ENCODE measurements around the gene PPARD. TPM values are rescaled to one million over a fixed set of nuclear protein-coding genes. Genes with fewer than 3 reads are reported as not detected.
"Not testable (repeated sequence)": the region's sequence is repeated elsewhere in the genome, so short reads cannot be mapped to it uniquely, and the experiment has no call there.

Gene PPARD
- total RNA-seq, 1 donor from 2014 or later, result 21.4 TPM

- intact Hi-C loops (cut with micrococcal nuclease), result no loop called here
- no peak overlapping the region for H3K27ac Mint-ChIP-seq
- no peaks in the 10 kb centered on the region for H3K4me1 Mint-ChIP-seq
- H3K27me3 Mint-ChIP-seq, result no peaks in the 10 kb centered on the region
- peaks cover 14% of the 10 kb centered on the region for H3K36me3 Mint-ChIP-seq (ENCODE audit: low read depth)
- peaks cover 11% of the 10 kb centered on the region for H3K9me3 Mint-ChIP-seq
- ChIA-PET CTCF (interaction anchor here (1.3 kb wide), 1 partner anchor 13 kb away, joined by 3 read pairs; no protein-coding TSS in a partner anchor), POLR2A (interaction anchor here (0.9 kb wide), 1 partner anchor 20 kb away, joined by 3 read pairs; the partner anchor contains the start of gene FANCE)
- TF ChIP-seq CTCF (IDR thresholded peaks at IDR 0.05), result no peak
- DNase-seq (no peak), ATAC-seq (ENCODE audit: low read depth) (no peak)
- no peak overlapping the region for H3K4me3 Mint-ChIP-seq
These were observed 89.9 kb downstream of the PPARD start for GRCh38 chr6:35432291-35432690.

DNA sequence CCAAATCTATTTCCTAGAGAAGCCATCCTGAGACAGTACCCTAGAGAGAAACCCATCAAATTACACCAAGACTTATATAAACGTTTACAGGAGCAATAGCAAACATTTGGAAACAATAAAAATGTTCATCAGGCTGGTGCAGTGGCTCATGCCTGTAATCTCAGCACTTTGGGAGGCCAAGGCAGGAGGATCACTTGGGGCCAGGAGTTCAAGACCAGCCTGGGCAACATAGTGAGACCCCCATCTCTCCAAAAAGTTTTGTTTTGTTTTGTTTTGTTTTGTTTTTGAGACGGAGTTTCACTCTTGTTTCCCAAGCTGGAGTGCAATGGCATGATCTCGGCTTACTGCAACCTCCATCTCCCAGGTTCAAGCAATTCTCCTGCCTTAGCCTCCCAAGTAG is 90.3 kb downstream of the PPARD start:
- intact Hi-C loops (cut with micrococcal nuclease); ATAC-seq (ENCODE audit: low read depth); H3K4me3 Mint-ChIP-seq; DNase-seq; H3K27me3 Mint-ChIP-seq; H3K4me1 Mint-ChIP-seq; H3K27ac Mint-ChIP-seq: not testable (repeated sequence)
- ChIA-PET POLR2A (interaction anchor here (0.9 kb wide), 1 partner anchor 19 kb away, joined by 3 read pairs; the partner anchor contains the start of gene FANCE), CTCF (interaction anchor here (1.3 kb wide), 1 partner anchor 13 kb away, joined by 3 read pairs; no protein-coding TSS in a partner anchor)
- H3K9me3 Mint-ChIP-seq, result peaks cover 11% of the 10 kb centered on the region
- peaks cover 14% of the 10 kb centered on the region for H3K36me3 Mint-ChIP-seq (ENCODE audit: low read depth)

DNA sequence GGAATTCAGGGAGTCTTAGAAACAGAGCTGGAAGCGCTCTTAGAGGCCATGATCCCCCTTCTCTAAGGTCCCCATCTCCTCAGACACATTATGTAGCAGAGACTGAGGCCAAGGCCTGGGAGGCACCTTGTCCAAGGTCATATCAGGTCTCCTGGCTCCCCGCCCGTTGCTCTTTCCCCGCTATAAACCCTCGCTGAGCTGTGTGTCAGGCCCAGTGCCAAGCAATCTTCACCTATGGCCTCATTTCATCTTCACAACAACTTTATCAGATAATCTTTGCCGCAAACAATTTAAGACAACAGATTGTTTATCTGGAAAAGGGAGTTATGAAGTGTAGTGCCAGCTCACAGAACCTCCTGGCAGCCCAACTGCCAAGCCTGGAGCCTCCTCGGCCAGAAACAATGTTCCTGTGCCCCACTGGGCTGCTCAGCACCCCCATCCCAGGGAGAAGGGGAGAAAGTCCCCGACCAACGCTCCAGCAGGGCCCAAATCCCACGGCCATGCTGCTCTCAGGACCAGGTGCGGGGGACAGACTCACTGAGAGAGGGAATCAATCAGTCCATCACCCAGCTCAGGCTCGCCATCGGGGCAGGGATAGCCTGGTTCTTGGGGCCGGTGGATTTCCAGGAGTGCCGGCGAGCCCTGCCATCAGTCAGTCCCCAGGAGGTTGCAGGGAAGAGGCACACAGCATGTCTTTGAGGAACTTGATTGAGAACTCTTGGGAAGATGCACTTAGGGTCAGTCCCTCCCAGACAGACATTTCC is 92.9 kb downstream of the PPARD start:
- ChIA-PET CTCF (no interaction called here), POLR2A (no interaction called here)
- Mint-ChIP-seq H3K36me3 (ENCODE audit: low read depth) (no peaks in the 10 kb centered on the region), H3K4me1 (no peaks in the 10 kb centered on the region), H3K27ac (no peak overlapping the region), H3K27me3 (no peaks in the 10 kb centered on the region), H3K4me3 (no peak overlapping the region), H3K9me3 (no peaks in the 10 kb centered on the region)
- intact Hi-C loops (cut with micrococcal nuclease), result no loop called here
- no peak for TF ChIP-seq CTCF (IDR thresholded peaks at IDR 0.05)
- DNase-seq (no peak), ATAC-seq (ENCODE audit: low read depth) (no peak)

- Mint-ChIP-seq H3K27me3 (no peaks in the 10 kb centered on the region), H3K4me3 (no peak overlapping the region), H3K27ac (no peak overlapping the region), H3K4me1 (no peaks in the 10 kb centered on the region), H3K36me3 (ENCODE audit: low read depth) (no peaks in the 10 kb centered on the region), H3K9me3 (no peaks in the 10 kb centered on the region)
- CTCF ChIA-PET, result interaction anchor here (0.7 kb wide), 1 partner anchor 13 kb away, joined by 3 read pairs; no protein-coding TSS in a partner anchor
- no peak for DNase-seq
- intact Hi-C loops (cut with micrococcal nuclease), result no loop called here
- ATAC-seq (ENCODE audit: low read depth), result no peak
- POLR2A ChIA-PET, result no interaction called here
- no peak for TF ChIP-seq CTCF (IDR thresholded peaks at IDR 0.05)
These were observed 93.9 kb downstream of the PPARD start for GRCh38 chr6:35436071-35436857.

- H3K27ac Mint-ChIP-seq; H3K9me3 Mint-ChIP-seq; H3K36me3 Mint-ChIP-seq (ENCODE audit: low read depth); POLR2A ChIA-PET; H3K4me1 Mint-ChIP-seq; CTCF ChIA-PET; DNase-seq; ATAC-seq (ENCODE audit: low read depth); intact Hi-C loops (cut with micrococcal nuclease); H3K4me3 Mint-ChIP-seq; H3K27me3 Mint-ChIP-seq: not testable (repeated sequence)
These were observed 96.2 kb downstream of the PPARD start for GRCh38 chr6:35438378-35439065.

Data from activated B cell treated with CpG ODN at 0.5 μM for 24 hours (primary cell).